Natural killer cell (primary cell): ENCODE measurements around the gene ERFE. TPM values are rescaled to one million over a fixed set of nuclear protein-coding genes. Genes with fewer than 3 reads are reported as not detected.

ENCODE experiments used
- ATAC-seq, 3 donors: fragments of 150-1000 bp in 2 of 3; fragments of 200-7000 bp in 1 of 3; cut with Tn5 transposase; 1 replicate in 1 of 3; 2 replicates in 2 of 3; pipeline ENCODE4 v1.10.0; 2021; ENCODE audit warnings: mild to moderate bottlenecking in 2 of 3, moderate library complexity in 2 of 3
- DNase-seq, 2 donors: peaks; one replicate each; pipeline versions ENCODE4 v3.0.0 to v3.0.0-alpha.2; 2013 to 2021; ENCODE audit warnings: mixed read lengths in 1 of 2
- H3K27ac ChIP-seq: one replicate; pipeline ENCODE4 v1.5.1; 2013; ENCODE audit warnings: mild to moderate bottlenecking, low read length
- H3K27me3 ChIP-seq: one replicate; pipeline ENCODE4 v1.6.1; 2013; ENCODE audit warnings: low read length; ENCODE audit not compliant: control insufficient read depth, insufficient read depth
- H3K36me3 ChIP-seq: one replicate; pipeline ENCODE4 v1.6.1; 2013; ENCODE audit warnings: low read length; ENCODE audit not compliant: control insufficient read depth, insufficient read depth
- H3K4me1 ChIP-seq: one replicate; pipeline ENCODE4 v1.6.1; 2013; ENCODE audit warnings: low read length; ENCODE audit not compliant: control insufficient read depth, insufficient read depth
- H3K4me3 ChIP-seq: one replicate; pipeline ENCODE4 v1.5.1; 2013; ENCODE audit warnings: low read length
- H3K9me3 ChIP-seq: one replicate; pipeline ENCODE4 v1.6.1; 2013; ENCODE audit warnings: low read length; ENCODE audit not compliant: control insufficient read depth, insufficient read depth
- H3K27ac Mint-ChIP-seq, 2 donors: one replicate each; pipeline ENCODE4 v1.8.0; 2022; ENCODE audit warnings: mild to moderate bottlenecking in 2 of 2, mixed read lengths in 2 of 2, moderate library complexity in 1 of 2
- H3K27me3 Mint-ChIP-seq, 2 donors: one replicate each; pipeline ENCODE4 v1.8.0; 2022; ENCODE audit warnings: low read depth in 2 of 2, mixed read lengths in 2 of 2
- H3K36me3 Mint-ChIP-seq: one replicate; pipeline ENCODE4 v1.8.0; 2022; ENCODE audit warnings: mixed read lengths
- H3K4me1 Mint-ChIP-seq, 2 donors: one replicate each; pipeline ENCODE4 v1.8.0; 2022; ENCODE audit warnings: mixed read lengths in 2 of 2
- H3K4me3 Mint-ChIP-seq: one replicate; pipeline ENCODE4 v1.8.0; 2022; ENCODE audit warnings: mild to moderate bottlenecking, moderate library complexity, mixed read lengths
- H3K9me3 Mint-ChIP-seq, 2 donors: one replicate each; pipeline ENCODE4 v1.8.0; 2022; ENCODE audit warnings: mixed read lengths in 2 of 2
- WGBS: methylation state at CpG from one replicate; pipeline ENCODE4 v1.1.7; 2013; ENCODE audit warnings: missing lambda C conversion rate; ENCODE audit not compliant: insufficient coverage; 5-methylcytosine and 5-hydroxymethylcytosine counted together
- intact Hi-C: fragments of 100-400 bp; cut with micrococcal nuclease; formaldehyde crosslinking; loops from one replicate; pipeline ENCODE4 v1.14.2; 2022
- total RNA-seq, 4 donors: library from RNA; stranded (reverse); fragments of 120-200 nt in 1 of 4; gene quantifications; one replicate each; pipeline versions ENCODE4 v1.2.3 to v1.2.4, GENCODE V29; 2013 to 2022
- TF ChIP-seq, protein P1 (sequence below): fragments of 200-600 bp; IDR thresholded peaks from one replicate; pipeline ENCODE4 v1.8.0; 2022; ENCODE audit warnings: antibody characterized with exemption

Gene ERFE
- total RNA-seq, 3 donors from 2014 or later (not counting 1 experiment from before 2014, with no cell fraction given): 0.33 to 4.8 (median 4.3) TPM

DNA sequence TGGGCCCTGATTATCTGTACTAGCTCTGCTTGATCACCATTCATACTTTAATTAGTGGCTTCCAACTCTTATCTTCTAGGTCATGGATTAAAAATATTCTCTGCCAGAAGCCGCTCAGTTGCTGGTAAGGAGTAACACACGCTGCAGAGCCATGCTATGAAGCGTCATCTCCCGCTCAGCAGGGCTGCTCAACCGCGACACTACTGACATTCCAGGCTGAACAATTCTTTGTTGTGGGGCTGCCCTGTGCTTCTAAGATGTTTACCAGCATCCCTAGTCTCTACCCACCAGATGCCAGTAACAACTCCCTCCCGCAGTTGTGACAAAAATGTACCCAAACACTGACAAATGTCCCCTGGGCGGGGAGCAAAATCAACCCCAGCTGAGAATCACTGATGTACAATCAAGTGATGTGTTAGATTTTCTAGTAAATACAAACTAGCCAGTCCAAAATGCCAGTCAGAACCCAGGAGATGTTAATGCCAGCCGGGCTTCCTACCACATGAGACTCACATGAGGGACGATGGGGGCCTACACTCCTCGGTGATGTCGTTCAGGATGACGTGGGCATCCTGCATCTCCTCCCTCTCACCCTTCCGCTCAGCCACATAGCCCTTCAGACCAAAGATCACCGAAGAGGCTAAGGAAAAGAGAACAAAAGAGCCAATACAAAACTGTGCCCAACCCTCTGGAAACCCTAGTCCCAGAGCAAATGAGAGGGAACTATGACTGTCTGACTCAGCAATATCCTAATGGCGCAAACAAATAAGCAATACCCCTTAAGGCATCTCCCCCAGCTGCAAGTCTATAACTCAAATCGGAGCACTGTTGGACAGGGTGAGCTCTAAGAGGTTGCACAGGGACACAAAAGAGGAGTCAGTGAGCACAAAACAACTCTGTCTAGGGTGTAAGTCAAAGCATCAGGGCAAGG is 29.1 kb downstream of the ERFE start:
- no peaks in the 10 kb centered on the region for H3K27me3 ChIP-seq
- Mint-ChIP-seq H3K4me1 (peaks cover 47 to 53% of the 10 kb centered on the region in 2 donors), H3K27me3 (no peaks in the 10 kb centered on the region), H3K9me3 (no peaks in the 10 kb centered on the region), H3K27ac (peak overlapping the region; percentile 57 to 93), H3K4me3 (no peak overlapping the region), H3K36me3 (peaks cover 30% of the 10 kb centered on the region)
- H3K4me1 ChIP-seq: peaks cover 31% of the 10 kb centered on the region
- no peaks in the 10 kb centered on the region for H3K9me3 ChIP-seq
- H3K36me3 ChIP-seq: peaks cover 73% of the 10 kb centered on the region
- H3K4me3 ChIP-seq: no peak overlapping the region
- TF ChIP-seq, protein P1, sequence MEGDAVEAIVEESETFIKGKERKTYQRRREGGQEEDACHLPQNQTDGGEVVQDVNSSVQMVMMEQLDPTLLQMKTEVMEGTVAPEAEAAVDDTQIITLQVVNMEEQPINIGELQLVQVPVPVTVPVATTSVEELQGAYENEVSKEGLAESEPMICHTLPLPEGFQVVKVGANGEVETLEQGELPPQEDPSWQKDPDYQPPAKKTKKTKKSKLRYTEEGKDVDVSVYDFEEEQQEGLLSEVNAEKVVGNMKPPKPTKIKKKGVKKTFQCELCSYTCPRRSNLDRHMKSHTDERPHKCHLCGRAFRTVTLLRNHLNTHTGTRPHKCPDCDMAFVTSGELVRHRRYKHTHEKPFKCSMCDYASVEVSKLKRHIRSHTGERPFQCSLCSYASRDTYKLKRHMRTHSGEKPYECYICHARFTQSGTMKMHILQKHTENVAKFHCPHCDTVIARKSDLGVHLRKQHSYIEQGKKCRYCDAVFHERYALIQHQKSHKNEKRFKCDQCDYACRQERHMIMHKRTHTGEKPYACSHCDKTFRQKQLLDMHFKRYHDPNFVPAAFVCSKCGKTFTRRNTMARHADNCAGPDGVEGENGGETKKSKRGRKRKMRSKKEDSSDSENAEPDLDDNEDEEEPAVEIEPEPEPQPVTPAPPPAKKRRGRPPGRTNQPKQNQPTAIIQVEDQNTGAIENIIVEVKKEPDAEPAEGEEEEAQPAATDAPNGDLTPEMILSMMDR: no peak
- intact Hi-C loops: no loop called here
- H3K27ac ChIP-seq: no peak overlapping the region
- ATAC-seq (no peak), DNase-seq (no peak)
- WGBS: 98% methylated on average over 16 of the region's 17 CpGs

DNA sequence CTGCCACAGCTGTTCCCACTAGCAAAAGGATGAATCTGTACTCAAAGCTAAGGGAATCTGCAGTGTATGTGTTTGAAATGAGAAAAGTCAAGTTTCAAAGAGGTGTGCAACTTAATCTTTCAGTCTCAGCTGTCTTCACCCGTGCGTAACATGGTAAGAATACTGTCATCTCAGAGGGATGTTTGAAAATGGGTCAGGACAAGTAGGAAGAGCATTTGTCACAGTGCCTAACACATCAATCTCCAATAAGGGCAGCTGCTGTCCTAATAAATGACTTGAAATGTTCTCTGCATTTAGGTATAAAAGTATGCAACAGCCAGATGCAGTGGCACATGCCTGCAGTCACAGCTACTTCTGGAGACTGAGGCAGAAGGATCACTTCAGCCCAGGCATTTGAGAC is 31.7 kb downstream of the ERFE start:
- Histone ChIP-seq H3K4me3 (no peak overlapping the region), H3K27me3 (no peaks in the 10 kb centered on the region), H3K9me3 (no peaks in the 10 kb centered on the region), H3K4me1 (peaks cover 11% of the 10 kb centered on the region), H3K36me3 (peaks cover 69% of the 10 kb centered on the region), H3K27ac (no peak overlapping the region)
- TF ChIP-seq, protein P1: no peak
- no peaks in the 10 kb centered on the region for H3K9me3 Mint-ChIP-seq
- H3K4me3 Mint-ChIP-seq: no peak overlapping the region
- WGBS: 96% methylated on average over 2 of the region's 2 CpGs
- ATAC-seq (no peak), DNase-seq (no peak)
- intact Hi-C loops: no loop called here
- peaks cover 24 to 30% of the 10 kb centered on the region in 2 donors for H3K4me1 Mint-ChIP-seq
- H3K27ac Mint-ChIP-seq: peak overlapping the region in 1 of 2 donors; percentile 93
- peaks cover 30% of the 10 kb centered on the region for H3K36me3 Mint-ChIP-seq
- H3K27me3 Mint-ChIP-seq: no peaks in the 10 kb centered on the region

DNA sequence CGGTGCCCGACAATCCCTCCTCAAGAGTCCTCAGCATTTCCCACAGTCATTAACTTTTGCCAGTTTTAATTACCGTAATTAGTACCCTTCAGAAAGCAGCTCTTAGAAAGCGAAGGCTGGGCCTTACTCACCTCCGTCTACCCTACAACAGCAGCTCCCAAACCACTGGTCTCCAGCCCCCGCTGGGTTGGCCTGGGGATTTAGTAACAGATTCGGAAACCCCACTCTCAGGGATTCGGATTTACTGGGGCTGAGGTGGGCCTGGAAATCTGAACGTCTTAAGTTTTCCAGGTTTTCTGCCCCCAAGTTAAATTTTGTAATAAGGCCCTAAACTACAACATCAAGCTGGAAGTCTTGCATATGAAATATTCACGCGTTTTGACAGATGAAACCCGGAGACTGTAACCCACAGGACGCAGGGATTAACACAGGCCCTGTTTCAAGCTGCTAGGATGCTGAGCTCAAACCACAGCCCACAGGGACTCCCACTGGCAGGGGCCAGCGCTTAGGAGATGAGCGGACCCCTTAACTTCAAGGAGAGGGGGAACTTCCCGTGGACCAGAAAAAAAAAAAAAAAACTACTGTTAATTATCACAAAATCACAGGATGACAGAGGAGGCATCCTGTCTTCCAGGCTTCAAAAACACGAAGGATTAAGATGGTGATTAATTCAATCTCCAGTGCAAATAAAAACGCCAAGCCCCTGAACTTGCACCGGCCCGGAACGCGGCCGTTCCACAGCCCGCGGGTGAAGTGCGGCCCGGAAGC is 43.7 kb downstream of the ERFE start:
- WGBS: 17% methylated on average over 27 of the region's 27 CpGs
- peaks cover 28% of the 10 kb centered on the region for H3K4me1 ChIP-seq
- no peak for ATAC-seq
- TF ChIP-seq, protein P1: no peak
- no peaks in the 10 kb centered on the region for H3K36me3 Mint-ChIP-seq
- peak overlapping the region; percentile 66 for H3K27ac ChIP-seq
- no peaks in the 10 kb centered on the region for H3K27me3 Mint-ChIP-seq
- H3K9me3 Mint-ChIP-seq: no peaks in the 10 kb centered on the region
- no peaks in the 10 kb centered on the region for H3K9me3 ChIP-seq
- H3K36me3 ChIP-seq: no peaks in the 10 kb centered on the region
- peak in 1 of 2 donors; percentile 54 for DNase-seq
- intact Hi-C loops: loop anchor here (1.0 to 5.0 kb wide), 3 partner anchors 17 to 140 kb away; partner anchors contain the start of gene SCLY
- H3K4me1 Mint-ChIP-seq: peaks cover 52 to 61% of the 10 kb centered on the region in 2 donors
- no peaks in the 10 kb centered on the region for H3K27me3 ChIP-seq
- H3K27ac Mint-ChIP-seq: peak overlapping the region; percentile 85 to 88
- H3K4me3 ChIP-seq: peak overlapping the region; percentile 56
- H3K4me3 Mint-ChIP-seq: peak overlapping the region; percentile 89
